Measurements from ENCODE around the gene MTHFD2.
"Not testable (repeated sequence)": the region's sequence is repeated elsewhere in the genome, so short reads cannot be mapped to it uniquely, and the experiment has no call there.

The MTHFD2 gene

DNA sequence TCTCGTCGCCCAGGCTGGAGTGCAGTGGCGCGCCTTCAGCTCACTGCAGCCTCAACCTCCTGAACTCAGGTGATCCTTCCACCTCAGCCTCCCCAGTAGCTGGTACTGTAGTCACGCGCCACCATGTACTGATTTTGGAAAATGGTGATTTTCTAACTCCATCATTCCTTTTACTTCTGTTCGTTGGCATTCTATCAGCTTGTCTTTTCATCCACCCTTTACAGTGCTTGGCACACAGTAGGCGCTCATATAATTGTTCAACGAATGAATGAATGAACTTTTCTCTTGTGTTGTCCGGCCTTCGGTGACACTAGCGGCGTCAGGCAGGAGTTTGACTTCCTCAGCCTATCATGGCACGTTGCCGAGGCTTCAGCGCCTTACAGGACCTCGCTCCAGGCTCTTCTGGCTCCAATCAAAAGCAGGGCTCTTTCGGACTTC, 373 bp upstream of the MTHFD2 start:
- DNase-seq, result no peak

DNA sequence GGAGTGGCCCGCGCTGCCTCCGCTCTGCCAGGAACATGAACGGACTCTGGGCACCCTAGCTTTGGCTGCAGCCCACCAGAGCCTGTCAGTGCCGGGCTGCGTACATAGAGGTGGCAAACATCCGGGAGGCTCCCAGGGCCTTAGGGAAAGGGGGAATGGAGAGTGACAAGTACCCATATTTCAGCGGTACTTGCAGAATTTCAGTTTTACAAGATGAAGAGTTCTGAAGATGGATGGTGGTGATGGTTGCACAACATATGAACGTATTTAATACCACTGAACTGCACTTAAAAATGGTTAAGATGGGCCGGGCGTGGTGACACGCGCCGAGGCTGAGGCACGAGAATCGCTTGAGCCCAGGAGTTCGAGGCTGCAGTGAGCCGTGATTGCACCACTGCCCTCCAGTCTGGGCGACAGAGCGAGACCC, 873 bp downstream of the MTHFD2 start:
- no peak for DNase-seq

DNA sequence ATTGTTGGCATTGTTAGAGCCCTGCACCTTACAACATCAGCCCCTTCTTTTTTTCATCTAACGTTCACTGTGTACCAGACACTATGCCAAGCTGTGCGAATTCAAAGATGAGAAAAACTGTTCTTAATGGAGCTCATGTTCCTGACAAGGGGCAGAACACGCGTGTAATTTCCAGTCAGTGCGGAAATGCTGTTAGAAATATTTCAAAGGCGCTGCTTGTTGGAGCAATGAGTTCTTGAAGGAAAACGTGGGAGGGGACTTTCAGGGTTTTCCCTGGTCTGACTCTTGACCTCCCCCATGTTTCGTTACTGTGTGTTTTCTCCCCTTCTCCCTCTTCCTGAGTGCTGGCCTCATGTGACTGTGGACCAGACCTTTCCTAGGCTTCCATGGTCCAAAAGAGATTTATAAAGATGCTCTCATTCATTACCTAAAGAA, 1.5 kb downstream of the MTHFD2 start:
- DNase-seq, result no peak

DNA sequence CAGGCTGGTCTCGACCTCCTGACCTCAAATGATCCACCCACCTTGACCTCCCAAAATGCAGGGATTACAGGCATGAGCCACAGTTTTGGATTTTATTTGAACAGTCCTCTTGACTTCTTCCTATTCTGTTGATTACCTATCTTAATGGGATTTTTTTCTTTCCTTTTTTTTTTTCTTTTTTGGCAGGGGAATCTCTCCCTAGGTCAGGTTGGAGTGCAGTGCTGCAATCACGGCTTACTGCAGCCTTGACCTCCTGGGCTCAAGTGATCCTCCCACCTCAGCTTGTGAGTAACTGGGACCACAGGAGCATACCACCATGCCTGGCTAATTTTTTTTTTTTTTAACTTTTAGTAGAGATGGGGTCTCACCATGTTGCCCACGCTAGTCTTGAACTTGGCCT, 2.8 kb downstream of the MTHFD2 start:
- no peak for DNase-seq

DNA sequence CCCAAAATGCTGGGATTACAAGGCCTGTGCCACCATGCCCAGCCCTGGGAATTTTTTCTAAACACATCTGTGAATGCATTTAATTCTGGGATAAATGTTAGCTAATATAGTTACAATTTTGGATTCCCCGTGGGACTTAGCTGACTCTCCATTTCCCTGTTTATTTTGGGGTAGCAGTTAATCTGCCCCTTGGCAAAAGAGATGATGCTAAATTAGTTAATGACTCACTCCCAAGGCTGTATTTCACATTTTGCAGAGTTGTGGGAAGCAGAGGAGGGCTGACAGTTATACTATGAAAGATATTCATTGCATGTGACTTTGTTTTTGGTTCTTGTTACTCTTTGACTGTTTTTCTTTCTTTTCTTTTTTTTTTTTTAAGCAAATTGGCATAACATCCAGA, 3.2 kb downstream of the MTHFD2 start:
- DNase-seq, result no peak

DNA sequence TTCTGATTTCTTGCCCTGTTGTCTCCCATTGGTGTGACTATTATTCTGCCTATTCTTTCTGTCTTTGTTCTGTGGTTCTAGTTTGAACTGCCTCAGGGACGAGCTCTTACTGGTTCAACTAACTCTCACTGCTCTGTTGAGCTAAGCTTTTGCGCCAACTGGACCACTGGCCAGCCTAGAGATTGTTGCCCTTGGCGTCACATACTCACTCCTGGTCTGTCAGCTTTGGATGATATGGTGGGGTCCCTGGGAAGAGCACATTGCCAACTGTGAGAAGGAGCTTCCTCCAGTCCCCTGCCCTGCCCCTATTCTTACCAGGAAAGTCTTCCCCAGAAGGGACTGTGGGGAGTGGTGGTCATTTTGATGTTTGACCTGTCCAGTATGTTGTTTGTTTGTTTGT, 6.0 kb downstream of the MTHFD2 start:
- DNase-seq, result no peak

DNA sequence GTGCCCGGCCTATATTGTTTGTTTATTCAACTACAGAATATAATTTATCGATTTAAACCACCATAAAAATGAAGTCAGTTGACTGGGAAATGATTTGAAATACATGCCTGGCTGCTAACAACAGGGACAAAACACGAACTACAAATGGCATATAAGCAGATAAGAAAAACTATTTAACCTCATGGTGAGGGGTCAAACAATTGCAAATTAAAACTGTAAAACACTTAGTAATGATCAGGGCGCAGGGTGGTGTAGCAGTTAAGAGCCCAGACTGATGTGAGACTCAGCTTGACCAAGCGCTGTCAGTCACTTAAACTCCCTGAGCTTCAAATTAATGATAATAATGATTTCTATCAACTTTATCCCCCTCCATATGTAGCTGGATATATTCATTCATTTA, 6.7 kb downstream of the MTHFD2 start:
- DNase-seq, result no peak

DNA sequence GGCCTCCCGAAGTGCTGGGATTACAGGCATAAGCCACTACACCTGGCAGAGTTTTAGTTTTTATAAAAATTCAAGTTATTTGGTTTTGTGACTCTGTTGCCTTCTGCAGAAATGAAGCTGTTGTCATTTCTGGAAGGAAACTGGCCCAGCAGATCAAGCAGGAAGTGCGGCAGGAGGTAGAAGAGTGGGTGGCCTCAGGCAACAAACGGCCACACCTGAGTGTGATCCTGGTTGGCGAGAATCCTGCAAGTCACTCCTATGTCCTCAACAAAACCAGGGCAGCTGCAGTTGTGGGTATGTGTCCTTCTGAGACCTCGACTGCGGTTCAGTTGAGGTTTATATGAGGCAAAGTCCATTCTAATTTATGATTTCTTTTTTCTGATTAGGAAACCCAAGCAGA, 7.2 kb downstream of the MTHFD2 start:
- no peak for DNase-seq

DNA sequence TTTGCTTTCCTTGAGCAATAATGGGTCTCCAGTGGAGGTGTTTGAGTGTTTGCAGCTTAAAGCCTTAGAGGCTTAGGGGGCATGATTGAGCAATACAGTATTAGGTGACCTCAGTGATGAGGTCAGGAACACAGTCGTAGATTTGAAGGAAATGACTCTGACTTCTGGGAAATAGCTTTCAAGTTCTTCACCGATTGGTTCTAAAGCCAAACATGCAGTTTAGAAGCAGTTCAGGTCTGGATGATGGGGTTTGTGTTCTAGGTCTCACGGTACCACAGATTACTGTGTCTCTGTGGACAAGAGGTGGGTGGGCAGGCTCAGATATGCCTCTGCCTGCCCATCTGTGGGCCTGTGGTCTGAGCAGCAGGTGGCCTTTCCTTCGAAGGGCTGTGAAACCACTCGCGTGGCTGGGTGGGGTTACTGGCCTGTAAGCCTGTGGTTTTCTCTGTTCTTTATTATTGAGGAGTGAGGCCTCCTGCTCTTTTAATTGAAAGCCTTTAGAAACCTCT, 7.8 kb downstream of the MTHFD2 start:
- DNase-seq, result no peak

DNA sequence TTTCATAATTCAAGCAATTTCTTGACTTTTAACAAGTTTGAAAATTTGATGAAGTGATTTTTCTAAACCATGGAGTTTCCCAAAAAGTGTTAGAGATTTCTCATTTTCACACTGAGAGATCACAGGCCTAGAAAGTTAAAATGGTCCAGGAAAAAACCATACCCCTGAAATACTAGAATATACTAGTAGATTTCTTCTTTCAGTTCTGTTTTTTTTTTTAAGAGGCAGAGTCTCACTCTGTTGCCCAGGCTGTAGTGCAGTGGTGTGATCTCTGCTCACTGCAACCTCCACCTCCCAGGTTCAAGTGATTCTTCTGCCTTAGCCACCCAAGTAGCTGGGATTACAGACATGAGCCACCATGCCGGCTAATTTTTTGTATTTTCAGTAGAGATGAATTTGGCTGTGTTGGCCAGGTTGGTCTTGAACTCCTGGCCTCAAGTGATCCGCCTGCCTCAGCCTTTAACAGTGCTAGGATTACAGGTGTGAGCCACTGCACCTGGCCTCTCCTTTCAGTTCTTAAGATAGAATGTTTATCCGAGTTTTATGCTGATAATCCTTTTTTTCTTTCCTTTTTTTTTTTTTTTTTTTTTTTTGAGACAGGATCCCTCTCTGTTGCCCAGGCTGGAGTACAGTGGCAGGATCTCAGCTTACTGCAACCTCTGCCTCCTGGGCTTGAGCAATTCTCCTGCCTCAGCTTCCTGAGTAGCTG, 14.4 kb downstream of the MTHFD2 start:
- DNase-seq, result no peak

DNA sequence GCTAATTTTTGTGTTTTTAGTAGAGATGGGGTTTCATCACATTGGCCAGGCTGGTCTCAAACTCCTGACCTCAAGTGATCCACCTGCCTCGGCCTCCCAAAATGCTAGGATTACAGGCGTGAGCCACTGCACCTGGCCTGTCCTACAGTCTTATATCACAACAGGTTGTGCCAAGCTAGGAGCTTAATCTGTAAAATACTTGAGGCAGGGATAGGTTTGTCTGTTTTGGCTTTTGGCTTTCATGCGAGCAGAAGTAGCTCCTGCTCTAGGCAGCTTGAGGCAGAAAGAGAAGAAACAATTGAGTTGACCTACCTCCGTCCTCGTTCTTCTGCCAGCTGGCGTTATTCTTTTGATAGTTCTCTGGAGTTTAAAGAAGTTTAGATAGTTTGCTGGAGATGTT, 17.4 kb downstream of the MTHFD2 start:
- DNase-seq, result not testable (repeated sequence)

DNA sequence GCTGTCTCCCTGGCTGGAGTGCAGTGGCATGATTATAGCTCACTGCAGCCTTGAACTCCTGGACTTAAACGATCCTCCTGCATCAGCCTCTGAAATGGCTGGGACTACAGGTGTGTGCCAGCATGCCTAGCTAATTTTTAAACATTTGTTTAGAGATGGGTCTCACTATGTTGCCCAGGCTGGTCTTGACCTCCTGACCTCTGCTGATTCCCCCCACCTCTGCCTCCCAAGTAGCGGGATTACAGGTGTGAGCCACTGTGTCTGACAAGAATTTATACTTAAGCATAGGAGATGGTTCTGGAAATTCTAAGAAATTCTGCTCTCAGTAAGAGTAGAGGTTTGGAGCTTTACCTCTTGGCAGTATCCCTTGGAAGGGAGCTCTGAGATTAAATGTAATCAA, 18.2 kb downstream of the MTHFD2 start:
- no peak for DNase-seq

DNA sequence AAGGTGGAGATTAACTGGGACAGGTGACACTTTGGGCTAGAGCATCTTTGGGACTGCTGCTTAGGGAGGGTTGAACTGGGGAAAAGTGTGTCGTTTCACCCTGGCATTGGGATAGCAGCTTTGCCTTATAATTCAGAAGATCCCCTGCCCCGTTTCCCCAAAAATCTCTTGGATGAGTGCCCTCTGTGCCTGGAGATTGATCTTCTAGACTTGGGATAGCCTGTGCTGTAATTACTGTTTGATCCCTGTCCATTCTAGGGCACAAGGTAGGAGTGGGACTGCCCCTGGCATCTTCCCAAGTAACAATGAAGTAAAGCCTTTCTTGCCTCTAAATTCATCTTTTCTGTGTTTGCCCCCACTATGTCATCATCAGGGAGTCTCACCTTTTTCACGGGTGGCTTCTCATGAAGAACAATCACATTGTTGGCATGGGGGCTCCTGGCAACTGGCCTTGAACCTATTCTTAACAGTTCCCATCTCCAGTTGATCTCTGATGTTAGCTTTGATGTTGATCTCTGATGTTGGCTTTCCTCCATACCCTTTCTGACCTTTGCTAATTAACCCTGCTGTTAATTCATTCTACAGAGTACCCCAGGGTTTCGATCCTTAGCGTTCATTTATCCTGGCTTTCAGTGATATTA, 21.6 kb downstream of the MTHFD2 start:
- no peak for DNase-seq

DNA sequence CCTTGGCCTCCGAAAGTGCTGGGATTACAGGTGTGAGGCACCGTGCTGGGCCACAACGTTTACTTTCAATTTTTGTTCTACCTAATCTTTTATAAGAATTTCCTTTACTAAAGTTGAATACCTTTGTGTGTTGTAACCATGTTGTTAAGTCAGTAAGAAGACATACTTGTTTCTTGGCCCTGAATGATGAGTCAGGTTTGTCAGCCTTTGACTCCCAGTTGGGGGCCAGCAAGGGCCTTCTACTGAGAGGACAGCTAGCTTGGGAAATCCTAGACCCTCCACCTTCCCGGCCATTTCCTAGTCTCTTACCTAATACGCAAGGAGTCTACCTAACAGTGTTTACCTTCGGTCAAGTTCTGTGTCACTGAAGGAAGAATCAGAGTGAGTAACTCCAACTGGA, 22.7 kb downstream of the MTHFD2 start:
- DNase-seq, result no peak

DNA sequence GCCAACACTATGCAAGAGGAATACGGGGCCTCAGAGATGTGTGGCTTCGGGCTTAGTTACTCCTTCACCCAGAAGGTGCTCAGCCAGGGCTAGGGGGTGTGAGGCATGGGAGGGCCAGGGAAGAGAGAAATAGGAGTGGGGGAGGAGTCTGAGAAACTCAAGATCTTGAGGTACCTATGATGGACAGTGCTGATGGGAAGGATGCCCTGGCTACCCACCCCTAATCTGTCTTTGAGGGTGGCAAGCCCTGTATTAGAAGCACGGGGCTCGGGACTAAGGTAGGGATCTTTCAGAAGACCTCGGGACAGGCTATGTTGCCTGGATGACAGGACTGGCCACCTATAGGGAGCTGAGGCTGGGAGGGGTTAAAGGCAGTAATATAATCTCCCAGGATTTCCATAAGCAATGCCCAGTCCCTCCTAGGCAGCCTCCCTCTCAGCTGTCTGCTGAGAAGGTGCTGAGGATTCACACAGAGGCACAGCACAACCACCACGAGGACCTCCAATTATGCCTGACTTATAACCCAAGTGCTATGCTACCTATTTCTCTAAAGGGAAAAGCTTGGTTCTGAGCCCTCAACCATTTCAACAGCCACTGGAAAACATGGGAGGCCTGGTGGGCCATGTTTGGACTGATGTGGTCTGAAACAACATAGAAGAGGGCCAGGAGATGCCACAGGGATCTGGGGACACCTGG, 23.3 kb downstream of the MTHFD2 start:
- DNase-seq, result no peak

DNA sequence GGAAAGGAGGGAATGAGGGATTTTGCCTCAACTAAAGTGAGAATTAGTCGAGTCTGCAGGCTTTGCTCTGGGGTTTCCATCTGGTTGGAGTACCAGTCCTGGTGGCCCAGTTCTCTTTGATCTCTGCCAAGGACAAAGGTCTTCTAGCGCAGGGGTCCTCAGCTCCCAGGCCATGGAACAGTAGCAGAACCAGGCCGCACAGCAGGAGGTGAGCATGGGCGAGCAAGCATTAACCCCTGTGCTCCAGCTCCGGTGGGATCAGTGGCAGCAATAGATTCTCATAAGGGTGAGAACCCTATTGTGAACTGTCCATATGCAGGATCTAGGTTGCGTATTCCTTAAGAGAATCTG, 23.9 kb downstream of the MTHFD2 start:
- no peak for DNase-seq

DNA sequence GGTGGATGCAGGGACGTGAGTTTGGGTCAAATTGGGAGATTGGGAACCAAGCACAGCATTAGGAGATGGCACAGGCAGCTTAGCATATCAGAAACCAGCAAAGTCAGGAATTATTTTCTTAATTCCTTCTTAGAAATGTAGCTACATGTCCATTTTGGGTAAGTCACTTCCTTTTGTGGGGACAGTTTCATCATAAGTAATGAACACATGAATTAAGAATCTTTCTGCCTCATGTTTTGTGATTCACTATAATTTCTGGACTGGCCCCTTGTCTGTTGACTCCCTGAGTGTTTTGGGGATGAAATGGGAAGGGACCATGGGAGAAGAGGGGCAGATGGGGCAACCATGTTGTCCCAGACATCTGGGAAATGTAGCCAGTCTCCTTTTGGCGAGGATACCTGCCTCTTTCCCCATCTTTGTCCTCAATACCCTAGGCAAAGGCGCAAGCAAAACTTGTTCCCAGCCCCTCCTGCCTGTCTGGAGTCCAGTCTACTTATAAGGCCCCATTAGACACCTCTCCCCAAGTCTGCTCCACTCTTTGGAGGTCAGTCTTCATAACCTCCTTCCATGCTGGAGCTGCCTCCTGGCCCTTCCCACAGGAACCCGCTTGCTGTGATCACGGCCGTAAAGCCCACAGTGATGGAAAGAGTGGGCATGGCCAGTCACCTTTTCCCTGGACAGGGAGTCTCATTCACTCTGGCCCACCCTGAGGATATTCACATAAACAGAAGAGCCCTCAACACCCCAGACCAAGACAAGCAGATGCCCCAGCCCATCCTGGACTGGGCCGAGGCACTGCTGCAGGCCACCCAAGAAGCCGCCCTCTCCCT, 25.7 kb downstream of the MTHFD2 start:
- no peak for DNase-seq

DNA sequence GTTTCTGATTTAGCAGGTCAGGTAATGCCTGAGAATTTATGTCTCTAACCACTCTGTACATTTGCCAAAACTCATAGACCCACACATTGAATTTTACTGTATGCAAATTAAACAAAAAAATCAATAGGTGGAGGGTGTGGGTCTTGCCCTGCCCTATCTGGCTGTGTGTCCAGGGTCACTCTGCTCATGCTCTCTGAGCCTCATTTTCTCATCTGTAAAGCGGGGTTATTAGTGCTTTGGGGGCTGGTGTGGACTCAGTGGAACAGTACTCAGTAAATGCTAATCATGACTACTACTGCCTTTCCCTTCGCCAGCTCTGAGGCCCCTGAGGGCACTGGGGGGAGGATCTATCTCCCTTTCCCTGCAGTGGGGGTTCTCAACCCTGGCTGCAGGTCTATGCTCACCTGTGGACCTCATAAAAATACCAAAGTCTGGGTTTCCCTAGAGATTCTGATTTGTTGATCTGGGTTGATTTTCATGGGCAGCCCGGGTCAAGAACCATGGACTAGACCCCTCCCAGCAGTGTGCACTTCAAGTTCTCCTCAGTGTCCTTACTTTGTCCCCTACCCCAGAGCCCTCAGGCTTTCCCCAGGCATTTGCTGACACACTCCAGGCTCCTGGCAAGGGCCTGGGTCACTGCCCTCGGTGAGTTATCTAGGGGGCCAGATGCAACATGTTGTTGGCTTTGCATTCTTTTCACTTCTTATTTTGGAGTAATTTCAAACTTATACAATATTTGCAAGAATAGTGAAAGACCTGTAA, 27.5 kb downstream of the MTHFD2 start:
- DNase-seq, result no peak

DNA sequence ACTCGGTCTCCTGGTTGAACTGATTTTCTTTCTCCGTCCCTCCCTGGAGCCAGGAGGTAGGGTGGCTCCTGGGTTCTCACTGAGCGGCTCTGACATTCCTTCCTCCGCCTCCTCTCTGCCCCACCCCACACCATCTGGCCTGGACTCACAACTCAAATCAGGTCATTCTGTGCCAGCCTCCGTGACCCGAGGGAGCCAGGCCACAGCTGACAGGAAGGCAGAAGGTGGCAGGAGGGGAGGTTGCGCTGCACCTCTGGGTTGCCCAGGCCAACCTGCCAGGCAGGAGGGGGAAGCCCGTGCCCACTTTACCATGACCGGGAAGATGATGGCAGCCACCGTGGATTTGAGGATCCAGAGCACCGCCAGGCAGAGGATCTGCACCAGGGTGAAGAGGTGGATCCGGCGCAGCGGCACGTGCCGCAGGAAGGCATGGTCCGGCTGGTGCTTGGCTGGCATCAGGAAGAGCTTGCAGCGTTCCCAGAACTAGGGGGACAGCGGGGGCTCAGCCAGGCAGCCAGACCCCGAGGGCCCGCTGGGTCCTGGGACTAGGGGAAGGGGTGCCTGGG, 28.3 kb downstream of the MTHFD2 start:
- no peak for DNase-seq

DNA sequence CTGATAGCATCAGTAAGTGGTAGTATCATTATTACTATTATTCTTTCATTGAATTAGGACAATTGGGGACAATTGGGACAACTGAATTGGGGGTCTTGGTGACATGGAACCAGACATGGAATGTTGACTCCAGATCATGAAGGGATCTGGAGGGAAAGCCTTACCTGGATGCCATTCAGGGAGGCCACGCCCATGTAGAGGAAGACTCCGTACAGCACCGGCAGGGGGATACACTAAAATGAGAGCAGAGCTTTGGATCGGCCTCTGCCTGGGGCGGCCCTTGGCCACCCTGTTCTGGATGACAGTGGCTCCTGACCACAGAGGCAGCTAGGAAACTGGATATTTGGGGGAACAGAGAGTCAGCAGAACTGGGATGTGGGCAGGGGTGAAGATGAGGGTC, 29.2 kb downstream of the MTHFD2 start:
- DNase-seq, result no peak

DNA sequence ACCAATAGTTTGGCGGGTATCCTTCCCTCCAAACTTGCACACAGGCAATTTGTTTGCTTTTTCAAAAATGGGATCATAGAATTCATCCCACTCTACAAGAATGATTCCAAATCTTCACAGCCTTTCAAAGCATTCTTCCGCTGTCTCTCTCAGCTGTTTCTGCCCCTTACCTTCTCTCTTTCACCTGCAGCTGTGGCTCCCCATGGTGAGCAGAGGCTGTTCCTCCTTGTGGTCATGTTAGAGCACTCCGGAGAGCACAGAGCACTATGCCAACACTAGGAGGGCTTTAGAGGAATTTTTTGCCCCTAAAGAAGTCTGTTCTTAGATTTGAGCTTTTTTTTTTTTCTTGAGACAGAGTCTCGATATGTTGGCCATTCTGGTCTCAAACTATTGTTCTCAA, 30.4 kb downstream of the MTHFD2 start:
- DNase-seq, result no peak

DNA sequence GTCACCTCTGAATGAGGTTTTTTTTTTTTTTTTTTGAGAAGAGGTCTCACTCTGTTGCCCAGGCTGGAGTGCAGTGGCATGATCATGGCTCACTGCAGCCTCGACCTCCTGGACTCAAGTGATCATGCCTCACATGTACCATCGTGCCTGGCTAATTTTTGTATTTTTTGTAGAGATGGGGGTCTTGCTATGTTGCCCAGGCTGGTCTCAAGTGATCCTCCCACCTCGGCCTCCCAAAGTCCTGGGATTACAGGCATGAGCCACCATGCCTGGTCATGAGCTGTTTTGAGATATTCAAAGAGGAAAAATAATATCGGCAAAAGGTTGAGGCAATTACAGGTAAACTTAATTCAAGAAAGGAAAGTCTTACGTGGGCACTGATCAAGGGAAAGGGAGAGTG, 31.4 kb downstream of the MTHFD2 start:
- DNase-seq, result not testable (repeated sequence)
